B cell (primary cell): ENCODE measurements around the gene PDLIM5. TPM values are rescaled to one million over a fixed set of nuclear protein-coding genes. Genes with fewer than 3 reads are reported as not detected.

ENCODE experiments used
- ATAC-seq: fragments of 200-7000 bp; cut with Tn5 transposase; one replicate; pipeline ENCODE4 v1.10.0; 2021; ENCODE audit warnings: low read depth, mild to moderate bottlenecking, moderate number of reproducible peaks, moderate library complexity
- CTCF ChIA-PET: fragments of 350-600 bp; sonication (Branson Sonifier 250); formaldehyde crosslinking; loops from one replicate; lab custom pipeline; 2021; ENCODE audit warnings: antibody characterized with exemption, inconsistent platforms; lab: Charles Lee
- POLR2A ChIA-PET: fragments of 350-600 bp; sonication (Branson Sonifier 250); formaldehyde crosslinking; loops from one replicate; lab custom pipeline; 2021; ENCODE audit warnings: antibody characterized with exemption; lab: Charles Lee
- DNase-seq: peaks from one replicate; pipeline ENCODE4 v3.0.0; 2013
- H2AFZ ChIP-seq: 2 replicates; pipeline ENCODE4 v1.6.1; 2012; ENCODE audit warnings: mild to moderate bottlenecking, low read depth, low read length; ENCODE audit not compliant: insufficient read depth, poor library complexity, severe bottlenecking
- H3K27ac ChIP-seq, 2 donors: 1 replicate in 1 of 2; 2 replicates in 1 of 2; pipeline ENCODE4 v1.5.1; 2012 to 2013; ENCODE audit warnings: low read length in 2 of 2, mild to moderate bottlenecking in 2 of 2, moderate library complexity in 1 of 2
- H3K27me3 ChIP-seq, 4 experiments: fragments of 200-600 bp in 1 of 4; sonication (generic) in 1 of 4; replicated peaks in 1 of 4; 1 replicate in 2 of 4; 2 replicates in 2 of 4; pipeline versions ENCODE4 v1.6.1 to v1.7.0; 2013 to 2016; ENCODE audit warnings: low read length in 3 of 4, mild to moderate bottlenecking in 2 of 4, mixed read lengths in 1 of 4, moderate library complexity in 1 of 4; ENCODE audit not compliant: insufficient read depth in 4 of 4, control insufficient read depth in 3 of 4; ENCODE audit errors: control extremely low read depth in 1 of 4
- H3K36me3 ChIP-seq, 2 experiments: replicated peaks in 1 of 2; 1 replicate in 1 of 2; 2 replicates in 1 of 2; pipeline versions ENCODE4 v1.6.1 to v1.7.1; 2013; ENCODE audit warnings: low read length in 1 of 2; ENCODE audit not compliant: insufficient read depth in 2 of 2, control insufficient read depth in 1 of 2; ENCODE audit errors: control extremely low read depth in 1 of 2, extremely low read depth in 1 of 2
- H3K4me1 ChIP-seq, 2 donors: fragments of 200-600 bp in 1 of 2; sonication (generic) in 1 of 2; 1 replicate in 1 of 2; 2 replicates in 1 of 2; pipeline versions ENCODE4 v1.5.1 to v1.6.1; 2013 to 2017; ENCODE audit warnings: low read length in 2 of 2; ENCODE audit not compliant: control insufficient read depth in 2 of 2, insufficient read depth in 2 of 2
- H3K4me2 ChIP-seq: replicated peaks from 2 replicates; pipeline ENCODE3; 2012; ENCODE audit warnings: mild to moderate bottlenecking, low read depth, low read length; ENCODE audit not compliant: poor library complexity, severe bottlenecking
- H3K4me3 ChIP-seq, 5 experiments: fragments of 200-600 bp in 1 of 5; sonication (generic) in 1 of 5; 1 replicate in 3 of 5; 2 replicates in 2 of 5; pipeline versions ENCODE4 v1.5.1 to v1.7.0; 2011 to 2016; ENCODE audit warnings: low read length in 4 of 5, mild to moderate bottlenecking in 4 of 5, low read depth in 2 of 5, control low read depth in 1 of 5, moderate library complexity in 1 of 5; ENCODE audit not compliant: insufficient read depth in 1 of 5; ENCODE audit errors: control extremely low read depth in 1 of 5, extremely low read depth in 1 of 5
- H3K79me2 ChIP-seq: fragments of 200-600 bp; sonication (generic); one replicate; pipeline ENCODE4 v1.6.0; 2016; ENCODE audit warnings: low read length; ENCODE audit not compliant: control insufficient read depth, insufficient read depth
- H3K9ac ChIP-seq: fragments of 200-600 bp; sonication (generic); 2 replicates; pipeline ENCODE4 v1.6.1; 2017; ENCODE audit warnings: mild to moderate bottlenecking, low read length, moderate library complexity
- H3K9me3 ChIP-seq, 3 donors: one replicate each; pipeline versions ENCODE4 v1.6.1 to v1.7.1; 2013; ENCODE audit warnings: low read length in 2 of 3; ENCODE audit not compliant: control insufficient read depth in 2 of 3, insufficient read depth in 1 of 3; ENCODE audit errors: control extremely low read depth in 1 of 3
- H4K20me1 ChIP-seq: 2 replicates; pipeline ENCODE4 v1.6.0; 2012; ENCODE audit warnings: mild to moderate bottlenecking, low read length; ENCODE audit not compliant: insufficient read depth, control insufficient read depth, poor library complexity, severe bottlenecking
- H3K27ac Mint-ChIP-seq: one replicate; pipeline ENCODE4 v1.8.0; 2021; ENCODE audit warnings: mixed read lengths
- H3K27me3 Mint-ChIP-seq: one replicate; pipeline ENCODE4 v1.8.0; 2021; ENCODE audit warnings: mixed read lengths
- H3K4me1 Mint-ChIP-seq: one replicate; pipeline ENCODE4 v1.8.0; 2021; ENCODE audit warnings: mixed read lengths
- H3K4me3 Mint-ChIP-seq: one replicate; pipeline ENCODE4 v1.8.0; 2021; ENCODE audit warnings: mixed read lengths
- H3K9me3 Mint-ChIP-seq: one replicate; pipeline ENCODE4 v1.8.0; 2022; ENCODE audit warnings: mixed read lengths; ENCODE audit not compliant: insufficient read depth
- EZH2 ChIP-seq: IDR thresholded peaks from 2 replicates; pipeline ENCODE4 v1.6.1; 2012; ENCODE audit warnings: borderline replicate concordance, low read depth, mild to moderate bottlenecking, moderate library complexity, low read length; ENCODE audit not compliant: insufficient read depth, poor library complexity, severe bottlenecking
- WGBS: methylation state at CpG from one replicate; pipeline ENCODE4 v1.1.5; 2013; ENCODE audit warnings: missing lambda C conversion rate; ENCODE audit not compliant: insufficient coverage; 5-methylcytosine and 5-hydroxymethylcytosine counted together
- intact Hi-C: fragments of 100-400 bp; cut with micrococcal nuclease; formaldehyde crosslinking; loops from one replicate; pipeline ENCODE4 v1.10.0; 2022
- polyA plus RNA-seq: library from polyadenylated mRNA; depleted of rRNA; stranded (reverse); fragments of >200 nt; gene quantifications from 2 replicates; pipeline ENCODE4 v1.2.3, GENCODE V29; 2012
- total RNA-seq, 2 donors: library from RNA; stranded (reverse); fragments of 120-200 nt in 1 of 2; gene quantifications; 1 replicate in 1 of 2; 2 replicates in 1 of 2; pipeline versions ENCODE4 v1.2.3 to v1.2.4, GENCODE V29; 2013 to 2022
- TF ChIP-seq, protein P1 (sequence below): fragments of 200-600 bp; IDR thresholded peaks from one replicate; pipeline ENCODE4 v1.8.0; 2022; ENCODE audit warnings: antibody characterized with exemption, mild to moderate bottlenecking

PDLIM5 gene
- total and polyA plus RNA-seq, 2 donors (not counting 1 experiment from before 2014, with no cell fraction given) = 24.0 to 30.2 TPM

DNA sequence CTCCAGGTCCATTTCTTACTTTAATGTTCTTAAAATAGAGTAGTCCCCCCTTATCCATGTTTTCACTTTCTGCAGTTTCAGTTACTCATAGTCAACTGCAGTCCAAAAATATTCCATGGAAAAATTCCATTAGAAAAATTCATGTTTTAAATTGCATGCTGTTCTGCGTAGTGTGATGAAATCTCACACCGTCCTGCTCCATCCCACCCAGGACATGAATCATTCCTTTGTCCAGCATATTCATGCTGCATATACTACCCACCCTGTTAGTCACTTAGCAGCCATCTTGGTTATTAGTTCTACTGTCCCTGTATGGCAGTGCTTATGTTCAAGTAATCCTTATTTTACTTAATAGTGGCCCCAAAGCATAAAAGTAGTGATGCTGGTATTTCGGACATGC lies 5.4 kb upstream of the PDLIM5 start:
- no peaks in the 10 kb centered on the region for H4K20me1 ChIP-seq
- H3K4me3 ChIP-seq = no peak overlapping the region
- no peaks in the 10 kb centered on the region for H3K36me3 ChIP-seq
- no peak for TF ChIP-seq EZH2
- TF ChIP-seq, protein P1, sequence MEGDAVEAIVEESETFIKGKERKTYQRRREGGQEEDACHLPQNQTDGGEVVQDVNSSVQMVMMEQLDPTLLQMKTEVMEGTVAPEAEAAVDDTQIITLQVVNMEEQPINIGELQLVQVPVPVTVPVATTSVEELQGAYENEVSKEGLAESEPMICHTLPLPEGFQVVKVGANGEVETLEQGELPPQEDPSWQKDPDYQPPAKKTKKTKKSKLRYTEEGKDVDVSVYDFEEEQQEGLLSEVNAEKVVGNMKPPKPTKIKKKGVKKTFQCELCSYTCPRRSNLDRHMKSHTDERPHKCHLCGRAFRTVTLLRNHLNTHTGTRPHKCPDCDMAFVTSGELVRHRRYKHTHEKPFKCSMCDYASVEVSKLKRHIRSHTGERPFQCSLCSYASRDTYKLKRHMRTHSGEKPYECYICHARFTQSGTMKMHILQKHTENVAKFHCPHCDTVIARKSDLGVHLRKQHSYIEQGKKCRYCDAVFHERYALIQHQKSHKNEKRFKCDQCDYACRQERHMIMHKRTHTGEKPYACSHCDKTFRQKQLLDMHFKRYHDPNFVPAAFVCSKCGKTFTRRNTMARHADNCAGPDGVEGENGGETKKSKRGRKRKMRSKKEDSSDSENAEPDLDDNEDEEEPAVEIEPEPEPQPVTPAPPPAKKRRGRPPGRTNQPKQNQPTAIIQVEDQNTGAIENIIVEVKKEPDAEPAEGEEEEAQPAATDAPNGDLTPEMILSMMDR = no peak
- no peak overlapping the region for H3K4me3 Mint-ChIP-seq
- H3K27ac ChIP-seq = no peak overlapping the region
- H3K9me3 ChIP-seq = no peaks in the 10 kb centered on the region
- peaks cover 7 to 8% of the 10 kb centered on the region in 2 donors for H3K4me1 ChIP-seq
- peaks cover 5% of the 10 kb centered on the region for H3K79me2 ChIP-seq
- H3K9ac ChIP-seq = no peak overlapping the region
- intact Hi-C loops = no loop called here
- no peak for DNase-seq
- 100% methylated on average over 2 of the region's 3 CpGs for WGBS
- no peak overlapping the region for H3K27ac Mint-ChIP-seq
- no peak overlapping the region for H2AFZ ChIP-seq
- H3K4me1 Mint-ChIP-seq = peaks cover 5% of the 10 kb centered on the region
- CTCF ChIA-PET = no interaction called here
- H3K27me3 Mint-ChIP-seq = peaks cover 31% of the 10 kb centered on the region
- H3K4me2 ChIP-seq = no peak overlapping the region
- ATAC-seq = no peak
- H3K9me3 Mint-ChIP-seq = no peaks in the 10 kb centered on the region
- H3K27me3 ChIP-seq = peaks cover 0 to 16% (median 6%) of the 10 kb centered on the region in 4 experiments
- POLR2A ChIA-PET = no interaction called here

DNA sequence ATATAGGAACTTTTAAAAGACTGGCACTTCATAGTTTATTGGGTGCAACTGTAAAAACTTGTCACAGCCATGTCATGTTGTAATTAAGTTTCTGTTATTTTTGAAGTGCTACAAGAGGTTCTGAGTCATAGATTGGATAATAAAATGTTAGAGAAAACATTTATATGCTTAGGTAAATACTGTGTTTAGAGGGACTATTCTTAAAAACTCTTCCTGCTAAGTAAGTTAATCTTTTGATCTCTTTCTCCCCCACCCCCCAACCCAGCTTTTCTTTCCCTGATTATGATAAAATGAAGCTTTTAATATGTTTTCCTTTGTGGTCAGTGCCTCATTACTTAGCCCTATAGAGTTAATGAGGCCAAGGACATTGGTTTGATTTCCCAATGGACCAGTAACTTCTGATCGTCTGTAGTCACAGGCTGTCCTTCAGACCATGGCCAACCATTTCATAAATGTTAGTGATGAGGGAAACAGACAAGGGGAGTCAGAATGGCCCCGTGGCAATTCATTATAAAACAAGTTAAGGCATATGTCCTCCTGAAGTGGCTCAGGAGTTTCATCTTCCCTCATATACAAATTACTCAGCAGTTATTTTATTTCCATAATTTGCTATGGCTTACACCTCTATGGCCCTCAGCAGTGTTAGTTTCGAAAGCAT lies 3.9 kb upstream of the PDLIM5 start:
- Mint-ChIP-seq H3K4me3 (no peak overlapping the region), H3K27ac (no peak overlapping the region), H3K27me3 (peaks cover 31% of the 10 kb centered on the region), H3K9me3 (no peaks in the 10 kb centered on the region), H3K4me1 (peaks cover 10% of the 10 kb centered on the region)
- no peaks in the 10 kb centered on the region for H3K9me3 ChIP-seq
- ChIA-PET CTCF (no interaction called here), POLR2A (no interaction called here)
- H3K79me2 ChIP-seq = peaks cover 18% of the 10 kb centered on the region
- H2AFZ ChIP-seq = no peak overlapping the region
- peaks cover 11 to 14% of the 10 kb centered on the region in 2 donors for H3K4me1 ChIP-seq
- no peaks in the 10 kb centered on the region for H3K36me3 ChIP-seq
- WGBS = no CpG with 5 or more reads among the region's 3 CpGs
- DNase-seq (no peak), ATAC-seq (no peak)
- H3K4me2 ChIP-seq = no peak overlapping the region
- TF ChIP-seq EZH2 = no peak
- TF ChIP-seq, protein P1 = no peak
- peaks cover 0 to 16% (median 6%) of the 10 kb centered on the region in 4 experiments for H3K27me3 ChIP-seq
- H3K27ac ChIP-seq = no peak overlapping the region
- H4K20me1 ChIP-seq = no peaks in the 10 kb centered on the region
- intact Hi-C loops = no loop called here
- H3K9ac ChIP-seq = no peak overlapping the region
- no peak overlapping the region for H3K4me3 ChIP-seq
